ENCODE data around the gene PHF13. TPM values are rescaled to one million over a fixed set of nuclear protein-coding genes. Genes with fewer than 3 reads are reported as not detected.
A peak's percentile ranks its signal among the peaks of the same experiment; 100 is the strongest.
"Not testable (repeated sequence)": the region's sequence is repeated elsewhere in the genome, so short reads cannot be mapped to it uniquely, and the experiment has no call there.

The PHF13 gene
- polyA plus RNA-seq, 4 donors: 24.5 to 32.8 (median 26.1) TPM

- DNase-seq (ENCODE audit: low read depth in 4 of 4, low spot score in 3 of 4): peak in 3 of 4 donors; percentile 46 to 59 (median 52)
Measured at GRCh38 chr1:6653436-6654290, 40.1 kb downstream of the PHF13 start.

GRCh38 chr1:6657138-6657537, 43.6 kb downstream of the PHF13 start:
- DNase-seq (ENCODE audit: low read depth in 4 of 4, low spot score in 3 of 4): no peak

DNA sequence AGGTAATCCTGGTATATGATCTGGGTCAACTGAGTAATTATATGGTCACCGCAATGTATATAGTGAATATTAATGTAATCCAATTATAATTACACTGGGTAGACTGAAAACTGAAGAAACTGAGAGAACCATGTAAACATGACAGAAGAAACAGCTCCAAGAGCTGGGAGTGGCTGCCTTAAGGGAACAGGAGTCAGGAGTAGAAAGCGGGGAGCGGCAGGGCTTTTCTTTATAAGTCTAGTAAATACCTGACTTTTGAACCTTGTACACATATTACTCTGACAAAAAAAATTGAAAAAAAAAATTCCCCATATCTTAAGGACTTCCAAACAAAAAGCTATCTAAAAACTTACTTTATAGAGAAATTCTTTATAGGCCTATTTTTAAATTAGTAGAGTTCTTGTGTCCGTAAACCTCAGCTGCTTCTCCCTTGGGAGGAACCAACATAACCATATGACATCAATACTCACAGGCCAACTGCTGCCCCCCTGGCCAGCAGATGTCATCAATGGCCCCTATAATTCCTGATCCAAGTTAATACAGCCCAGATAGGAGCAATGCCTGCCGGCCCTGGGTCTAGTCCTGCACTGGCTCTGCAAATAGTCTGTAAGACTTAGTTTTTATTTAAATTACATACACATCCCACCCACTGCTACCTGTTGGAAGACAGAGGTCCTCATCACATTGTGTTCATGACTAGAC, 45.0 kb downstream of the PHF13 start:
- no peak for DNase-seq (ENCODE audit: low read depth in 4 of 4, low spot score in 3 of 4)

GRCh38 chr1:6660415-6661049, 47.0 kb downstream of the PHF13 start:
- DNase-seq (ENCODE audit: low read depth in 4 of 4, low spot score in 3 of 4): no peak

DNA sequence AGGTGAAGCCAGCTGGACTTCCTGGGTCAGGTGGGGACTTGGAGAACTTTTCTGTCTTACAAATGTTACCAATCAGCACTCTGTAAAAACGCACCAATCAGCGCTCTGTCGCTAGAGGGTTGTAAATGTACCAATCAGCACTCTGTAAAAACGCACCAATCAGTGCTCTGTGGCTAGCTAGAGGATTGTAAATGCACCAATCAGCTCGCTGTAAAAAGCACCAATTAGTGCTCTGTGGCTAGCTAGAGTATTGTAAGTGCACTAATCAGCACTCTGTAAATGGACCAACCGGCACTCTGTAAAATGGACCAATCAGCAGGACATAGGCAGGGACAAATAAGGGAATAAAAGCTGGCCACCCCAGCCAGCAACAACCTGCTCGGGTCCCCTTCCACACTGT, 48.9 kb downstream of the PHF13 start:
- DNase-seq (ENCODE audit: low read depth in 4 of 4, low spot score in 3 of 4): not testable (repeated sequence)

DNA sequence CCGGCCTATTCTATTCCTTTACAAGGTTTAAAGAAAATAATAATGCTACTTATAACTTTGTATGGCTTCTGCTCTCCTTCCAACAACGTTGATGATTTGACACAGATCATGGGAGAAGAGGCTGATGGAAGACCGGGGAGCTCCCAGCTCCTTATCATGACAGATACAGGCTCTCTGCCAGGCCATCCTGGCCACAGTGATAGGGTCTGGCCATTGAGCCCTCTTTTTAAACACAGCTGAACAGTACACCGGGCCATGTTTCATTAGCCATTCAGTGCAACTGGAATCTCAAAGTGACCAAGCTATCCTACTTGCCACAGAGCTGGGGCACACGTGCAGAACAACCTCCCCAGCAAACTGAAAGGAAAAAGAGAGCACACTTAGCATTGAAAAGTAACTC, 53.2 kb downstream of the PHF13 start:
- DNase-seq (ENCODE audit: low read depth in 4 of 4, low spot score in 3 of 4): no peak

DNA sequence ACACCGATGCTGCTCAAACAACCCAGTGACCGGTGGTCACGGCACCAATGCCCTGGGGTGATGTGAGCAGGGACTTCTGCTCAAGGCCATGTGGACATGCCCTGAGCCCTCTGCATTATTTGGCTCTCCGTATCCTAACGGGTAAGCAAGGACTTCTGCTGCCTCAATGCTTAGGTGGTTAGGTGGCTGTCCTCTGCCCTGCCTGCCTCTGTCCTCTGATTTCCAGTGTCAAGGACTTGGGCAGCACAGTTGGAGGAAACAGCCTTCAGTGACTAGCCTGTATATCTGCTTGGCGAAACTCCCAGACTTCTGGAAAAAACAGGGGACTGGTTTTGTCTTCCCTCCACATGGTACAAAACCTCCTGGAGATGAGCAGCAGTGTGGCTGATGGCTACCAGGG, 53.6 kb downstream of the PHF13 start:
- DNase-seq (ENCODE audit: low read depth in 4 of 4, low spot score in 3 of 4): no peak

- no peak for DNase-seq (ENCODE audit: low read depth in 4 of 4, low spot score in 3 of 4)
Measured at GRCh38 chr1:6668503-6668902, 55.0 kb downstream of the PHF13 start.

DNA sequence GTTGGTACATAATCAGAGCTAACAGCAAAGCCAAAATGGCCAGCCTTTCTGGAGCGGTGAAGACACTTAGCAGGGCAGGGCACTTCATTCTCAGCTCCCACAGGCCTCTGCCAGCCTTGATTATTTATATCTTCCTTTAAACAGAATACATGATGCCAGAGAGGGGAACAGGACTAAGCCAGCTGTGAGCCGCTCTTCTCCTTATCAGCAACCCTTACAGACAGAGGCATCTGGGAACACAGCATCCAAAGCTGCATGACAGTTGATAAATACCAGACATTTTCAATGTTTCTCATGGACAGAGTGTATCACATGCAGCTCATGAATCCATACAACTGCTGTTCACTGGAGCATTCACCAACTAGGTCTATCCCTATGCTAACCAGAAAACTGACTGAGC, 59.0 kb downstream of the PHF13 start:
- no peak for DNase-seq (ENCODE audit: low read depth in 4 of 4, low spot score in 3 of 4)

Other genes starting within 250 kb of the PHF13 start
- 10 to 100 TPM; 18.2 to 34.2 (median 27.5) TPM for gene ACOT7, start 220.0 kb upstream of the PHF13 start, polyA plus RNA-seq (ENCODE audit: insufficient read length in 4 of 4)
- gene HES2, start 193.8 kb upstream of the PHF13 start, polyA plus RNA-seq (ENCODE audit: insufficient read length in 4 of 4): under 1 TPM; 0.08 to 0.69 (median 0.34) TPM
- 10 to 100 TPM in 3 of 4 donors, 1 to 10 TPM in 1; 7.6 to 23.5 (median 11.8) TPM for gene ESPN, start 189.0 kb upstream of the PHF13 start, polyA plus RNA-seq (ENCODE audit: insufficient read length in 4 of 4)
- gene TNFRSF25, start 147.6 kb upstream of the PHF13 start, polyA plus RNA-seq (ENCODE audit: insufficient read length in 4 of 4): 10 to 100 TPM in 3 of 4 donors, 1 to 10 TPM in 1; 8.8 to 27.7 (median 12.4) TPM
- 10 to 100 TPM; 10.9 to 23.5 (median 14.0) TPM for gene PLEKHG5, start 122.1 kb upstream of the PHF13 start, polyA plus RNA-seq (ENCODE audit: insufficient read length in 4 of 4)
- gene NOL9, start 59.2 kb upstream of the PHF13 start, polyA plus RNA-seq (ENCODE audit: insufficient read length in 4 of 4): 10 to 100 TPM; 15.5 to 23.1 (median 19.3) TPM
- under 1 TPM in 2 of 4 donors, not detected in 2; 0.06 to 0.15 TPM for gene TAS1R1, start 58.4 kb upstream of the PHF13 start, polyA plus RNA-seq (ENCODE audit: insufficient read length in 4 of 4)
- gene ZBTB48, start 33.7 kb upstream of the PHF13 start, polyA plus RNA-seq (ENCODE audit: insufficient read length in 4 of 4): 10 to 100 TPM; 19.3 to 50.7 (median 27.3) TPM
- 10 to 100 TPM; 11.5 to 18.3 (median 13.3) TPM for gene KLHL21, start 10.9 kb upstream of the PHF13 start, polyA plus RNA-seq (ENCODE audit: insufficient read length in 4 of 4)
- 10 to 100 TPM; 15.1 to 25.8 (median 16.3) TPM for gene THAP3, start 11.1 kb downstream of the PHF13 start, polyA plus RNA-seq (ENCODE audit: insufficient read length in 4 of 4)
- gene DNAJC11, start 88.1 kb downstream of the PHF13 start, polyA plus RNA-seq (ENCODE audit: insufficient read length in 4 of 4): 10 to 100 TPM; 31.1 to 73.4 (median 61.8) TPM
- gene CAMTA1, start 171.7 kb downstream of the PHF13 start, polyA plus RNA-seq (ENCODE audit: insufficient read length in 4 of 4): 10 to 100 TPM; 50.7 to 99.9 (median 87.8) TPM